Fibroblast of skin of left quadriceps (primary cell): ENCODE results near the gene ABCB8.
"Not testable (repeated sequence)": the region's sequence is repeated elsewhere in the genome, so short reads cannot be mapped to it uniquely, and the experiment has no call there.

Source experiments
- DNase-seq, 2 experiments: peaks; one replicate each; pipeline ENCODE4 v3.0.0-alpha.2; 2013; ENCODE audit warnings: low read depth in 2 of 2

ABCB8 gene

DNA sequence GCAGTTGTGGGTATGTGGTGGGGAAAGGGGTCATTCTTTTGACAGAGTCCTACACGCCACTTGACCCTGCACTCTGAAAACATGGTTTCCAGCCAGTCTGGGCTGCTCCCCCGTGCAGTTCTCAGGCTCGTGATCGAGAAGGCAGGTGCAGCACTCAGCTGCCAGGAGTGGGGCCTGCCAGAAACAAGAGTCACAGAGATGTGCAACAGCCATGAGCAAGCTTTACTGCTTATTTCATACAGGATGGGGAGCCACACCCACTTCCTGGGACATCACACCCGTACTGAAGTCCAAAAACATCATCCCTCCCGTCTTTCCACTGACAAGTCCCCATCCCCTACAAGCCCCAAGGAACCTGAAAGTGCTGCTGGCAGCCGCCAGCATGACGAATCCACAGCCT is 13.3 kb upstream of the ABCB8 start:
- DNase-seq = no peak

DNA sequence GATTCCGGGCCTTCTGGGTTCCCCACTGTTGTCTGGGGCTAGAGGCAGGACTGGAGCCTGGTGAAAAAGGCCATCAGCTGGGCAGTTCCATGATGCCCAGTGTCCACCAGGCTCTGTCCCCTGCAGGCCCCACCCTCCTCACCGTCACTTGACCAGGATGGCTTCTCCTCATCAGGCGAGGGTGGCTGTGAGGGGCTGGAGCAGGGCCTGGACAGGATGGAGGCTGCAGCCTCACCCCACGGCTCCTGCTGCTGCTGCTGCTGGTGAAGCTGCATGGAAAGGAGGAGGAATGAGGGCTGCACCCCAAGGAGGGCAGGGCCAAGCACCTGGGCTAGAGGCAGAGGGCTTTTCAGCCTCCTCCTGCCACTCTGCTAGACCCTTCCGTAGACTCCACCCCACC is 12.3 kb upstream of the ABCB8 start:
- DNase-seq = no peak

DNA sequence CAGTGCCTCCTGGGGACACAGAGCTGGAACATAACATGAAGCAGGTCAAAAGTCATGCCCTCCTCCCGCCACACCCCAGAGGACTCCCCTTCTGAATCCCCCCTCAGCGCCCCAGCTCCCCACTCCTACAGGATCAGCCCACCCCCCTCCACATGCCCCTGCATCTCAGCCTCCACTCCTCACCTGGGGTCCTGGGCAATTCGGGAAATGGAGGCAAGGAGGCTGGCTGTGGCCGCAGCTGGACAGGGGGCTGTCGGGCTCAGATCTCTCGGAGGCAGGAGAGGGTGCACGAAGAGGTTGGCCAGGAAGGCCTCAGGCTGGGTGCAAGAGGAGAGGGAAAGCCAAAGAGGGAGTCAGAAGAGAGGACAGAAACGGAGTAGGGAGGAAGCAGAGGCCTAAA is 11.7 kb upstream of the ABCB8 start:
- no peak for DNase-seq

DNA sequence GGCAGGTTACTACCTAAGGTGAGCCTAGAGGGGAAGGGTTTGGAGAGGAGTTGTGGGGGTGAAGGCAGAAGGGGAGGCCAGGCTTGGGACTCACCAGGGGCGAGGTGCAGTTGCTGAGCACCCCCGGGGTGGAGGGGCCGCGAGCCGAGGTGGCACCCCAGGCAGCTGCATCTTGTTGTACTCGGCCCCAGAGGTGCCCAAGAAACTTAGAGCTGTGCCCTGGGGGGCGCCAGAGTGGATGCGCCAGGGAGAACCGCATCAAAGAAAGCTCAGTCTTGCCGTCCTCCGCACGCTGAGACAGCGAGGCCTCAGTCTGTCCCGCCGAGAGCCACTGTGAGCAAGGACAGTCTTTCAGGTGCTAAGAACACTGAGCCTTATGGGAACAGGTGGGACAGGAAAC is 11.3 kb upstream of the ABCB8 start:
- DNase-seq = no peak

DNA sequence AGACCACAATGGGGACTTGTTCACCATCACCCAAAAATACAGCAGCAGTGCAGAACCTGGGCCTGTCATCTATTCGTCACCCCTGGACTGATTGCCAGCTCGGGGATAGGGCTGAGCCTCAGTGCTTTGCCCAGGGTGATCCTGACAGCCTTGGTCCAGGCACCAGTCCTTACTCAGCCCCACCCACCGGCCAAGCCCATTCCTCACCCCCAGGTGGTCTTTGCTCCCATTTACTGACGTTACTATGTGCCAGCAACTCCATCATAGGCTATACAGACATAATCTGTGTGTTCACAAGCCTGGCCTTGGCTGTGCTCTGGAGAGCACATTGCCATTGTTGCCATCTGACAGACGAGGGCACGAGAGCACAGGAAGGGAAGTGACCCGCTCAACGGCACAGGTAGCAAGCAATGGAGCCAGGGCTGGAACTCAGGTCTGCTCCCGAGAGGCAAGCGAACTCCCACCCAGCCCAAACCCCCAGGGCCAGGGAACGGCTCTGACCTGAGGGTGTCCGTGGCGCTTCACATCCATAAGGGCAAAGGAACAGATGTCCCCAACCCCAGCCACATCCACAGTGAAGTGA is 10.8 kb upstream of the ABCB8 start:
- DNase-seq = no peak

DNA sequence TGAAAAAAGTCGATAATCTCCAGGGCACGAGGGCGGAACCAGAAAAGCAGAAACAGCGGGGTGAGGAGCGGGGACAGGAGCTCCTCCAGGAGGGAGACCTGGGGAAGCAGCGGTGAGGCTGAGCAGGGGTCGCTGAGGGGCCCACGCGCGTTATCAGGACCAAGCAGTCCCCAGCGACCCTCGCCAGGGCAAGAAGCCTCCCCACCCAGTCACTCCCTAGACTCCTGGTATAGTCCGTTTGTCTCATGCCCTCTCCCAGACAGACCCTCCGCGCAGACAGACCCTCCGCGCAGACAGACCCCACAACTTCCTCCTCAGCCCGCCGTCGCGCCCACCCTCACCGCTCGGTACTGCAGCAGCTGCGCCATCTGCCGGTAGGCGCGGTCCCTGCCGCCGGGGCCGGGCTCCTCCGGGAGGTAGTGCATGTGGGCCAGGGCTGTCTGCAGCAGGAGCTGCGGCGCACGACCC is 10.3 kb upstream of the ABCB8 start:
- no peak for DNase-seq

DNA sequence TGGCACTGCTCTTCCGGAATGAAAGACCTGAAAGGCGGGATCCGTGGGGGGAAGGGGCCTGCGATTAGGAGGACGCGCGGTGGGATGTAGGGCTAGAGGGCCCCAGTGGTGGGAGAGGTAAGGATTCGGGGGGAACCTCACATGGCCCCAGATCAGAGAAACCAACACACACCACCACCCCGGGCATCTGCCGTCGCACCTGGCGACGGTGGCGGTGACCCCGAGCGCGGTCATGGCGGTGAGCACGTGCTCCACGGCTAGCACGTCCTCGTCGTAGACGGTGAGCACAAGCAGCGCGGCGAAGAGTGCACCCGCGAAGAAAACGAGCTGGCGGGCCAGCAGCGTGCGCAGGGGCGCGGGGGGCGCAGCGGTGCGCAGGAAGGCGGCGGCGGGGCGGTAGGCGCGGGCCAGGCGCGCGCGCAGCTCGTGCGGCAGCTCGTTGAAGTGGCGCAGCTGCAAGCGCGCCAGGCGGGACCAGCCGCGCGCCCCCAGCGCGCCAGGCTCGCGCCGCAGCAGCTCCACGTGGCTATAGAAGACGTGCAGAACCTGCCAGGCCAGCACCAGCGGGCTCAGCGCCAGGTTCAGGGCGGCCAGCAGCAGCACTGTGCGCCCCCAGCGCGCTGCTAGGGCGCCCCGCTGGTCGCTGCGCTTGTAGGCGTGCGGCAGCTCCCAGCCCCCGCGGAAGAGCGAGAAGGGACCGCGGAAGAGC is 9.7 kb upstream of the ABCB8 start:
- no peak for DNase-seq

DNA sequence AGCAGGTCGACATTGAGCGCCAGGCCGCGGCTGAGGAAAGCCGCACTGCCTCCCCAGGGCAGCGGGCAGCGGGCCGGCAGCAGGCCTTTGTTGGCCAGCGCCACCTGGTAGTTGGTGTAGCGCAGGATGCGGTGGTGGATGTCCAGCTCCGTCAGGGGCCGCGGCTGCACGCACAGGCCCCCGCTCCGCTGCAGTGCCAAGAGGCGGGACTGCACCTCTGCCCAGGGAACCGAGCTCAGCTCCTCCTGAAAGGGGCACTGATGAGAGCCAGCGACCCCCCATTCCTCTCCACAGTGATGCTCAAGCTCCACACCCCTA is 9.2 kb upstream of the ABCB8 start:
- no peak for DNase-seq

DNA sequence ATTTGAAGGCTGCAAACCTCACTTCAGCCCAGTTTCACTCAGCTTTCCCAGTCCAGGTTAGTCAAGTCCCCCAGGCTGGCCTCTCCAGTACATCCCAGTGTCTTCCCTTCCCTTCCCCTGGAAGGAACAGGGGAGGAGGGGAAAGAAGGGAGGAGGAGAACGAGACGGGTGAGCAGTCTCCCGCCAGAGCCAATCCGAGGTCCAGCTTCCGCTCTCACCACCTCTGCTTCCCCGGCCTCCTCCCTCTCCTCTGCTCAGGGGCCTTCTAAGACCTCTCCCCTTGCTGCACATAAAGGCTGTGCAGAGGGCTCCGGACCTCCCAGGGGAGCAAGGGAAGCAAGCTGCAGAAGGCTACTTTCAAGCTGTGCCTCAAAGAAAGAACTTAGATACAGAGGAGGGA is 8.0 kb upstream of the ABCB8 start:
- DNase-seq = no peak

DNA sequence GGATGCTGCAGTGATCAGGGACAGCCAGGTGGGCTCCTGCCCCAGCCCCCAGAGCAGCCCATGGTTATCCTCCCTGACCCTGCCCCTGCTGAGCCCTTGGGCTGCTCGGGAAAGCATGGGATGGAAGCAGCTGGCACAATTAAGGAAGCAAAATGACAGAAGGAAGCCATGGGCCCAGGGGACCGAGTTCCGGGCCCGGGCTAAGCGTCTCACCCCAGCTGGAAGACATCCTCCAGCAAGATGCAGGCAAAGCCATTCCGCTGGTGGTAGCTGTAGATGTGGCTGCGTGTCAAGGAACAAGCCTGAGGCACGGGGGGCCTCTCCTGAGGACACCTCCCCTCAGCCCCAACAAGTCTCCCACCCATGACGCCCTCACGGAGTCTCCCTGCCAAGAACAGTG is 5.0 kb upstream of the ABCB8 start:
- DNase-seq = no peak

DNA sequence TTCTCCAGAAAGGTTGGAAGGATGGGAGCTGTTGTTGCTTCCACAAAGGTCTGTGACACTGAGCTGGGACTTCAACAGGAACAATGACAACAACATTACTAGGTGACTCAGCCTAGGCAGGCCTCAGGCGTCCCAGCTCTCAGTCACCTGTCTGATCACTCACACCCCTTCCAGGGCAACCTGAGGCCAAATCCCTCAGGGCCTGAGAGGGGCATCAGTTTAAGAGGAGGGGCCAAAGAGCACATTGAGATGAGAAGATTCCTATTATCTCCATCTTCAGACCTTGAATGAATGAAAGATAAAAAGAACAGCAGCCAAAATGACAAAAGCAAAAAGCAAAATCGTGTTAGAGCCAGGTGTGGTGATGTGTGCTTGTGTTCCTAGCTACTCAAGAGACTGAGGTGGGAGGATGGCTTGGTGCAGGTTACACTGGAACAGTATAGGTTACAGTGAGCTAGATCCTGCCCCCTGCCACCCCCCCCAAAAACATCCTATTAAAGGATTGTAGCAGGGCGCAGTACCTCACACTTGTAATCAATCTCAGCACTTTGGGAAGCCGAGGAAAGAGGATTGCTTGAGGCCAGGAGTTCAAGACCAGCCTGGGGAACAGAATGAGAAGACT is 3.7 kb upstream of the ABCB8 start, which contains the start of gene ATG9B:
ATG9B (minus strand) TSS at position 60 of the 622 bp plus-strand sequence. CDS start 71 bp downstream, outside the sequence.
- DNase-seq = no peak

DNA sequence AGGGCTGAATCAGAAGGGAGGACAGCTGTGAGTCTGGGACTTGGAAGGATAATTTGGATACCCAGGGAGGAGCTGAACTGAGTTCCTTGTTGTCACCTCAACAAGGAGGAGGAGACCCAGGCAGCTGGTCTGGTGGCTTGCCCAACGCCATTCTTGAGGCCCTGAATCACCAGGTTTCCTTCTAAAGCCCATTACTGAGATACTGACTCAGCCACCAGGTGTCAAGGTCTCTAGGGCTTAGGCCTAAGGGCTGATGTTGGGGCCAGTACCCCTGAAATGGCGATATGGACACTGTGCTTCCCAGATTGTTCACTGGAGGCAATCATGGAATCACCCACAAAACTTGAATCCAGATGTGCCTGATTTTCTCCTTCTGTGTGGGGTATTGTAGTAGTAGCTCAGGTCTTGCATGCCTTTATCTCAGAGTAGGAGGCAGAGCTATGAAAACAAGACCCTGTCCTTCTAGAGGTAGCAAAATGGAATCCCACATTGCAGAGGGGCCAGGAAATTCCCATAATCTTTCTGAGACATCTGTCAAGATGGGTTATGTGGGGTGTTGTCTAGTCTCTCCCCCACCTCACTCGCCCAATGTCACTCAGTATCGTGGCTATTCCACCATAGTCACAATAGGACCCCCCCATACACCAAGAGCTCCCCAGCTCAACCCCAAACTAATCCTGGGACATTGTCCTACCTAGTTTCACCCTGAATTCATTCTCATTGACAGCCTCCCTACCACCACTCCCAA is 2.2 kb upstream of the ABCB8 start:
- no peak for DNase-seq

DNA sequence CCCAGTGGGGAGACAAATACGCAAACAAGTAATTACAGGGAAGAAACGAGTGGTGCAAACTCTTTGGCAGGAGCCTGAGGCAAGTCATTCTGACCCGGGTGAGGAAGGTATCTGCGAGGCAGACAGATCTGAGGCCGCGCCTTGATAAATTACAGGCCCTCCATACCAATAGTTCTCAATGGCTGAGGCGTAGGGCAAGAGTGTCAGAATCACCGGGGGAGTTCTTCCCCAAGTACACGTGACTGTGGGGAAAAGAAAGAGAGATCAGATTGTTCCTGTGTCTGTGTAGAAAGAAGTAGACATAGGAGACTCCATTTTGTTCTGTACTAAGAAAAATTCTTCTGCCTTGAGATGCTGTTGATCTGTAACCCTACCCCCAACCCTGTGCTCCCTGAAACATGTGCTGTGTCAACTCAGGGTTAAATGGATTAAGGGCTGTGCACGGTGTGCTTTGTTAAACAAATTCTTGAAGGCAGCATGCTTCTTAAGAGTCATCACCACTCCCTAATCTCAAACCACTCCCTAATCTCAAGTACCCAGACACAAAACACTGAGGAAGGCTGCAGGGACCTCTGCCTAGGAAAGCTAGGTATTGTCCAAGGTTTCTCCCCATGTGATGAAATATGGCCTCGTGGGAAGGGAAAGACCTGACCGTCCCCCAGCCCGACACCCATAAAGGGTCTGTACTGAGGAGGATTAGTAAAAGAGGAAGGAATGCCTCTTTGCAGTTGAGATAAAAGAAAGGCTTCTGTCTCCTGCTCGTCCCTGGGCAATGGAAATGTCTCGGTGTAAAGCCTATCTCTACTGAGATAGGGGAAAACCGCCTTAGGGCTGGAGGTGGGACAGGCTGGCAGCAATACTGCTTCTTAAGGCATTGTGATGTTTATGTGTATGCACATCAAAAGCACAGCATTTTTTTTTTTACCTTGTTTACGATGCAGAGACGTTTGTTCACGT is 1.2 kb upstream of the ABCB8 start:
- not testable (repeated sequence) for DNase-seq

DNA sequence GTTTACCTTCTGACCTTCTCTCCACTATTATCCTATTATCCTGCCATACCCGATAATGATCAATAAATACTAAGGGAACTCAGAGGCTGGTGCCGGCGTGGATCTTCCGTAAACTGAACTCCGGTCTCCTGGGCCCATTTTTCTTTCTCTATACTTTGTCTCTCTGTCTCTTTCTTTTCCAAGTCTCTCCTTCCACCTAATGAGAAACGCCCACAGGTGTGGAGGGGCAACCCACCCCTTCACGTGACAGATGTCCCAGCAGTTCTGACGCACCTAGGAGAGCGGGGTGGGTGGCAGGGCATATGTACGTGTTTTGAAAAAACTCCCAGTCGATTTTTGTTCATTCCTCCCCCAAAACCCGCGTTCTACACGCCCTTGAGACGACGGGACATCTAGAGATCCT is 521 bp upstream of the ABCB8 start:
- not testable (repeated sequence) for DNase-seq

DNA sequence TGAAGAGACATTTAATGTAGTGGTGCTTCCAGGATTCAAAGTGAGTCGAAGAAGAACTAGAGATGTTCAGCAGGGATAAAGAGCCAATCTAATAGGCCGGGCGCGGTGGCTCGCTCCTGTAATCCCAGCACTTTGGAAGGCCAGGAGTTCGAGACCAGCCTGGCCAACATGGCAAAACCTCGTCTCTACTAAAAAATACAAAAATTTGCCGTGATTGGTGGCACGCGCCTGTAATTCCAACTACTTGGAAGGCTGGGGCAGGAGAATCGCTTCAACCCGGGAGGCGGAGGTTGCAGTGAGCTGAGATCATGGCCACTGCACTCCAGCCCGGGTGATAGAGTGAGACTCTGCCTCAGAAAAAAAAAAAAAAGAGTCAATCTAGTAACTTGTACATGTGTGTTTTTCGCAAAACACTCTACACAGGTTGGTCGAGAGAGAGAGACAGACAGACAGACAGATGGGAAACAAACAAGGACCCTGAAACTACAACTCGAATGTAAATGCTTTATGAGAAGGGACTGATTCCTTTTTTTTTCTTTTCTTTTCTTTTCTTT is 775 bp downstream of the ABCB8 start:
- no peak for DNase-seq

DNA sequence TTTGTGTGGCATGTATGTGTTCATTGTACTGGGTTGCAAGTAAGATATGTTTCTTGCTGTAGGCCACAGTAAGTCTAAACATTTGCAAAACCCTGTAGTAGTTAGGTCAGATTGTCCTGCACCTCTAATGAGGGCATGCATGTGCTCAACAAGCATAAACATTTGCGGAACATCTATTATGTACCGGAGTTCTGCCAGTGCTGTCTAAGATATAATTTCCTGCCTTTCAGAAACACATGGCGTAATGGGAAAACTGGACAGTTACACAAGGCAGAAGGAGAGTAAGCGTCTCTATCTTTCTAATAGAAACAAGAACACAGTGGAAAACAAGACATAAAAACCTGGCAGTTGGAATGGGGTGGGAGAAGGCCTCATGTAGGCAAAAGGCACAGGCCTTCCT is 2.8 kb downstream of the ABCB8 start:
- DNase-seq = no peak

DNA sequence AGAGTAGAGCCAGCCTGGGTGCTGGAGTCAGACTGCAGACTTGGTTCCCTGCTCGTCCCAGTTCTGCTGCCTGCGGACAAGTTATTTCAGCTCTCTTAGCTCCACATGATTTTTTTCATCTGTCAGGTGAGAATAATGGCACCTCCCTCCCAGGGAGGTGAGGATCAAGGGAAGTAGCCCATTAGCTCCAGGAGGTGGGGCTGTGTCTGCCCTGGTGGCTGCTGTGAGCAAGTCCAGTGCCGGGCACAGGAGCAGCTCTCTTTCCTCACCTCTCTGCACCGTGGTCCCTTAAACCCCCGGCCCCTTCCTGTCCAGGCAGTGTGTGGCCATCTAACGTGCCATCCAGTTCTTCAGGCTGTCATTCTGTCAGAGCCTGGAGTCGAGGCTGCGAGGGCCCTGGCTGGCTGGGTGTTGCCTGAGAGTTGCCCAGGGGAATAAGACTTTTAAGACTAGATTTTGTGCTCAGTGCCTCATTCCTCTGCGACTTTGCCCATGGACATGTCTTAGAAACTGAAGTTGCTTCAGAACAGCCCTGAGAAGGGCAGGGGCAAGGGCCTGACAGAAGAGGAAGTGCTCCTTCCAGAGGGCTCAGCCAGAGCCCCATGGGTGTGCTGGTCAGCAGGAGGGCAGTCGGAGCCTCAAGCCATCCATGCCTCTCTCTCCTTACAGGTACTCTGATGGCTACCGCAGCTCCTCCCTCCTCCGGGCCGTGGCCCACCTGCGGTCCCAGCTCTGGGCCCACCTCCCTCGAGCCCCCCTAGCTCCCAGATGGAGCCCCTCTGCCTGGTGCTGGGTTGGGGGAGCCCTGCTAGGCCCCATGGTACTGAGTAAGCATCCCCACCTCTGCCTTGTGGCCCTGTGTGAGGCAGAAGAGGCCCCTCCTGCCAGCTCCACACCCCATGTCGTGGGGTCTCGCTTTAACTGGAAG is 5.0 kb downstream of the ABCB8 start:
- DNase-seq = no peak

DNA sequence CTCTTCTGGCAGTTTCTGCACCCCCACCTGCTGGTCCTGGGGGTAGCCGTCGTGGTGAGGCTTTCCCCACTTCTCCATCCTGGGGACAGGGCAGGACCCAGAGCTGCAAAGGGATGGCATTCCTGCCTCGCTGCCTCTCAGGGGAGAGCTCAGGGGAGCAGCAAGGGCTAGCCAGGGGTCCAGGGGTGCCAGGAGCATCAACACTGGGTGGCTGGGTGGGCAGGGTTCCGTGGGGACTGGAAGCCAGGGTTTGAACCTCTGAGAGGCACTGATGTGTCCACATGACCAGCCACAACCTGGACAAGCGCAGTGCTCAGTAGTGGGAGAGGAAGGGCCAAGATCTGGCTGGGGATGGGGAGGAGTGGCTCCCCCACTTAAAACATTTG is 5.6 kb downstream of the ABCB8 start:
- DNase-seq = no peak

DNA sequence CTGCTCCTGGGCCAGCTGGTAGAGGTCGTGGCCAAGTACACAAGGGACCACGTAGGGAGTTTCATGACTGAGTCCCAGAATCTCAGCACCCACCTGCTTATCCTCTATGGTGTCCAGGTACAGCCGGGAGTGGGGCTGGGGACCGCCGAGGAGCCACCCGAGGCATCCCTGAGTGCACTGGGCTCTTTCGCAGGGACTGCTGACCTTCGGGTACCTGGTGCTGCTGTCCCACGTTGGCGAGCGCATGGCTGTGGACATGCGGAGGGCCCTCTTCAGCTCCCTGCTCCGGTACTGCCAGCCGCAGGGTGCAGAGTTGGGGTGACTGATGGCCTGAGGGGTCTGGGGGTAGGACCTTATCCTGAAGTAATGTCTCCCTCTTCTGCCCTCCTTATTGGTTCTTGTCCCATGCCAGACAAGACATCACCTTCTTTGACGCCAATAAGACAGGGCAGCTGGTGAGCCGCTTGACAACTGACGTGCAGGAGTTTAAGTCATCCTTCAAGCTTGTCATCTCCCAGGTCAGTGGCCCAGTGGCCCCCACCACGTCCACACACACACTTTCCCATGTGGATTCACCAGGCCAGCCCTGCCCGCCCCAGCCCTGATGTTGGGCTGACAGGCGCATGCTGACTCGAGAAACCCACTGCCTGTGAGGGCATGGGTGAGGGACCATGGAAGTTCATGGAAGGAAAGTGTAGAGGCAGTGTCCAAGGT is 6.2 kb downstream of the ABCB8 start:
- DNase-seq = no peak
